22Rv1 (cell line): Measurements from ENCODE around the gene SCFD2.

Experiments used
- ZFX ChIP-seq: fragments of 450-650 bp; IDR thresholded peaks from 2 replicates; pipeline ENCODE4 v1.6.1; 2017; ENCODE audit warnings: antibody characterized with exemption, borderline replicate concordance
- TF ChIP-seq, protein P1 (sequence below): fragments of 450-650 bp; IDR thresholded peaks from 2 replicates; pipeline ENCODE4 v1.5.1; 2017; ENCODE audit warnings: mild to moderate bottlenecking

DNA sequence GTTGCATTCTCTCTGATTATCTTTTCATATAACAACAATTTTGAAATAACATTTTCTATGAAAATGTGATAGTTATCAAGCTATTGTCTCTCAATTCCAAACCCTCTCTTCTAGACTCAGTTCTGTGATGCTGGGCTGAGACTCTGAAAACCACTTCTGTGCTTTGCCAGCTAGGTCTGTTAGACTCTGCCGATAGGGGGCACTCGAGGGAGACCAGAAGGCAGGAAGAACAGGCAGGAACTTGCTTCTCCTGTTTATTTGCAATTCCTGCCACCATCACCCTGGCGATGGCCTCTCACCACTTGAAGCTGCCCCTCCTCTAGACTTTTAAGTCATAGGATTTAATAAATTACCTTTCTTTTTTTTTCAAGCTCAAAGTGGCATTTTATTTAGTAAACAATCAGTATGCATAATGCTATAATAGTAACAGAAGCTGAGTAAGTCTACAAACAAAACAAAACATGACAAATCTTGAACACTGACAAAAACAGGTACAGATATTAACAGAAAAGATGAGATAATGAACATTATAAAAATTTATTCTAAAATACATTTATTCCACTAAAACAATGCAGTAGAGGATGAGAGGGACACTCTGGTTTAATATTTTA, 454.1 kb downstream of the SCFD2 start:
- TF ChIP-seq, protein P1, sequence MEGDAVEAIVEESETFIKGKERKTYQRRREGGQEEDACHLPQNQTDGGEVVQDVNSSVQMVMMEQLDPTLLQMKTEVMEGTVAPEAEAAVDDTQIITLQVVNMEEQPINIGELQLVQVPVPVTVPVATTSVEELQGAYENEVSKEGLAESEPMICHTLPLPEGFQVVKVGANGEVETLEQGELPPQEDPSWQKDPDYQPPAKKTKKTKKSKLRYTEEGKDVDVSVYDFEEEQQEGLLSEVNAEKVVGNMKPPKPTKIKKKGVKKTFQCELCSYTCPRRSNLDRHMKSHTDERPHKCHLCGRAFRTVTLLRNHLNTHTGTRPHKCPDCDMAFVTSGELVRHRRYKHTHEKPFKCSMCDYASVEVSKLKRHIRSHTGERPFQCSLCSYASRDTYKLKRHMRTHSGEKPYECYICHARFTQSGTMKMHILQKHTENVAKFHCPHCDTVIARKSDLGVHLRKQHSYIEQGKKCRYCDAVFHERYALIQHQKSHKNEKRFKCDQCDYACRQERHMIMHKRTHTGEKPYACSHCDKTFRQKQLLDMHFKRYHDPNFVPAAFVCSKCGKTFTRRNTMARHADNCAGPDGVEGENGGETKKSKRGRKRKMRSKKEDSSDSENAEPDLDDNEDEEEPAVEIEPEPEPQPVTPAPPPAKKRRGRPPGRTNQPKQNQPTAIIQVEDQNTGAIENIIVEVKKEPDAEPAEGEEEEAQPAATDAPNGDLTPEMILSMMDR, result peak; percentile 94
- TF ChIP-seq ZFX, result no peak
